Astrocyte (in vitro differentiated cells and primary cell): Measurements from ENCODE around the gene FAM168A. TPM values are rescaled to one million over a fixed set of nuclear protein-coding genes. Genes with fewer than 3 reads are reported as not detected.

Source experiments
- DNase-seq: peaks from one replicate; pipeline ENCODE4 v3.0.0-alpha.2; 2010; ENCODE audit warnings: low read depth
- FAIRE-seq: peaks from 2 replicates; lab custom pipeline; 2011; peaks lifted over from hg19 to GRCh38; lab: Jason Lieb, UNC
- H2AFZ ChIP-seq: 2 replicates; pipeline ENCODE4 v1.6.0; 2012; ENCODE audit warnings: low read depth, low read length, inconsistent platforms
- H3K27ac ChIP-seq: 2 replicates; pipeline ENCODE4 v1.5.1; 2011; ENCODE audit warnings: low read depth, low read length, inconsistent platforms
- H3K27me3 ChIP-seq: 2 replicates; pipeline ENCODE4 v1.6.0; 2011; ENCODE audit warnings: low read length, inconsistent platforms; ENCODE audit not compliant: insufficient read depth
- H3K36me3 ChIP-seq: 2 replicates; pipeline ENCODE4 v1.5.1; 2011; ENCODE audit warnings: low read length, inconsistent platforms; ENCODE audit not compliant: insufficient read depth
- H3K4me1 ChIP-seq: 2 replicates; pipeline ENCODE4 v1.5.1; 2011; ENCODE audit warnings: low read length, inconsistent platforms; ENCODE audit not compliant: insufficient read depth
- H3K4me2 ChIP-seq: 2 replicates; pipeline ENCODE4 v1.6.0; 2012; ENCODE audit warnings: low read length, inconsistent platforms
- H3K4me3 ChIP-seq: 2 replicates; pipeline ENCODE4 v1.5.1; 2011; ENCODE audit warnings: low read depth, mild to moderate bottlenecking, low read length, inconsistent platforms; ENCODE audit not compliant: insufficient read depth
- H3K79me2 ChIP-seq: 2 replicates; pipeline ENCODE4 v1.6.0; 2012; ENCODE audit warnings: mild to moderate bottlenecking, low read length, inconsistent platforms; ENCODE audit not compliant: insufficient read depth
- H3K9ac ChIP-seq: 2 replicates; pipeline ENCODE4 v1.6.0; 2012; ENCODE audit warnings: mild to moderate bottlenecking, low read length, inconsistent platforms
- H3K9me3 ChIP-seq: 2 replicates; pipeline ENCODE4 v1.5.1; 2012; ENCODE audit warnings: low read depth, mild to moderate bottlenecking, low read length, inconsistent platforms; ENCODE audit not compliant: insufficient read depth
- H4K20me1 ChIP-seq: 2 replicates; pipeline ENCODE4 v1.6.0; 2012; ENCODE audit warnings: low read length, inconsistent platforms; ENCODE audit not compliant: insufficient read depth
- H3K27ac Mint-ChIP-seq: one replicate; pipeline ENCODE4 v1.8.0; 2021; ENCODE audit warnings: mild to moderate bottlenecking, mixed read lengths; ENCODE audit not compliant: unreplicated experiment
- H3K27me3 Mint-ChIP-seq: one replicate; pipeline ENCODE4 v1.8.0; 2021; ENCODE audit warnings: low read depth, mixed read lengths; ENCODE audit not compliant: unreplicated experiment
- H3K36me3 Mint-ChIP-seq: one replicate; pipeline ENCODE4 v1.8.0; 2021; ENCODE audit warnings: low read depth, mixed read lengths; ENCODE audit not compliant: unreplicated experiment
- H3K4me1 Mint-ChIP-seq: one replicate; pipeline ENCODE4 v1.8.0; 2021; ENCODE audit warnings: low read depth, mixed read lengths; ENCODE audit not compliant: unreplicated experiment
- H3K4me3 Mint-ChIP-seq: one replicate; pipeline ENCODE4 v1.8.0; 2021; ENCODE audit warnings: mild to moderate bottlenecking, moderate library complexity, mixed read lengths; ENCODE audit not compliant: unreplicated experiment
- H3K9me3 Mint-ChIP-seq: one replicate; pipeline ENCODE4 v1.8.0; 2021; ENCODE audit warnings: mild to moderate bottlenecking, mixed read lengths; ENCODE audit not compliant: unreplicated experiment
- CTCF ChIP-seq: IDR thresholded peaks from 2 replicates; pipeline ENCODE4 v1.5.1; 2011; ENCODE audit warnings: low read depth, mild to moderate bottlenecking, inconsistent platforms, low read length, moderate library complexity; ENCODE audit not compliant: insufficient read depth
- EZH2 ChIP-seq: IDR thresholded peaks from 2 replicates; pipeline ENCODE4 v1.6.1; 2012; ENCODE audit warnings: mild to moderate bottlenecking, low read length, inconsistent platforms; ENCODE audit not compliant: insufficient read depth
- total RNA-seq: library from RNA; stranded (reverse); gene quantifications from 2 replicates; pipeline ENCODE4 v1.2.1, GENCODE V29; 2021

The FAM168A gene
- total RNA-seq, 1 donor from 2014 or later, result 44.8 TPM

DNA sequence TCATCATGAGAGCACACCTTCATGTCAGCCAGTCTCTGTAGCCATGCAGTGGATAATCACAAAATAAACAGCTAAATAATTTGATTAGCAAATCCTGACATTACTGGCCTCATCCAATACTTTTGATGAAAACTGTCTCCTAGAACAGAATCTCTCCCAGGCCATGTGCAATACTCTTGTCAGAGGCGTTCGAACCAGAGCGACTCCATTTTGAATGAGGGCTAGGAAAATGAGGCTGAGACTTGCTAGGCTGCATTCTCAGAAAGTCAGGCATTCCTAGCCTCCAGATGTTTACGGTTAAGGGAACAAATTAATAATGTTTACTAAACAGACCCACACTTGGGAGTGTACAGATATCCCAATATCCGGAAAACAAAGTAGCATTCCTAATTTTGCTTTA lies 69.9 kb downstream of the FAM168A start:
- peaks cover 3% of the 10 kb centered on the region for H3K4me1 ChIP-seq
- H3K27me3 Mint-ChIP-seq, result no peaks in the 10 kb centered on the region
- no peaks in the 10 kb centered on the region for H3K9me3 ChIP-seq
- peaks cover 34% of the 10 kb centered on the region for H3K4me1 Mint-ChIP-seq
- H3K27me3 ChIP-seq, result no peaks in the 10 kb centered on the region
- no peaks in the 10 kb centered on the region for H3K36me3 ChIP-seq
- no peak overlapping the region for H3K9ac ChIP-seq
- H3K36me3 Mint-ChIP-seq, result peaks cover 3% of the 10 kb centered on the region
- TF ChIP-seq CTCF, result no peak
- no peak for TF ChIP-seq EZH2
- no peak overlapping the region for H3K4me3 Mint-ChIP-seq
- H3K4me2 ChIP-seq, result no peak overlapping the region
- no peak overlapping the region for H3K27ac Mint-ChIP-seq
- H4K20me1 ChIP-seq, result peaks cover 70% of the 10 kb centered on the region
- no peak for FAIRE-seq
- H3K79me2 ChIP-seq, result peaks cover 11% of the 10 kb centered on the region
- H3K4me3 ChIP-seq, result no peak overlapping the region
- H3K27ac ChIP-seq, result no peak overlapping the region
- no peak for DNase-seq
- peaks cover 3% of the 10 kb centered on the region for H3K9me3 Mint-ChIP-seq
- no peak overlapping the region for H2AFZ ChIP-seq

DNA sequence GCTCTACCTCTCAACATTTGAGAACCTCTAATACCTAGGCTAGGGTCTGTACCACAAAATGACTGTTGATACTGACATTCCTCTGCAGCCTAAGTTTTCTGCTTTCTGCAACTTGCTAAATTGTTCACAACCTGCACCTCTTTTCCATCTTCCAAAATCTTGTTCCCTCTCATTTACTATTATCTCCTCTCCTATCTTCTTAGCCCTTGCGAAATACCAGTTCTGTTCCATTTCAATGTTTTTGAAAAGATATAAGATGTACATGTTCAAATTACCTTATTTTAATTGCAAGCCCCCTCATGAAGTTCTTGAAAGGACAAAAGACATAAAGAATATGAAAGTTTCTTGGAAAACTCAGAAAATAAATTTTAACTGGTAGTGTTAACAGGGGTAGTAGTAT lies 72.3 kb downstream of the FAM168A start:
- H3K36me3 Mint-ChIP-seq, result peaks cover 3% of the 10 kb centered on the region
- Histone ChIP-seq H3K4me3 (no peak overlapping the region), H3K4me2 (no peak overlapping the region), H3K79me2 (peaks cover 7% of the 10 kb centered on the region), H3K4me1 (peaks cover 12% of the 10 kb centered on the region), H2AFZ (no peak overlapping the region), H3K36me3 (no peaks in the 10 kb centered on the region), H4K20me1 (peaks cover 64% of the 10 kb centered on the region), H3K9me3 (no peaks in the 10 kb centered on the region), H3K27ac (no peak overlapping the region), H3K27me3 (no peaks in the 10 kb centered on the region), H3K9ac (no peak overlapping the region)
- peaks cover 3% of the 10 kb centered on the region for H3K9me3 Mint-ChIP-seq
- TF ChIP-seq CTCF, result no peak
- no peak for TF ChIP-seq EZH2
- no peaks in the 10 kb centered on the region for H3K27me3 Mint-ChIP-seq
- peaks cover 39% of the 10 kb centered on the region for H3K4me1 Mint-ChIP-seq
- no peak for DNase-seq
- no peak for FAIRE-seq
- no peak overlapping the region for H3K4me3 Mint-ChIP-seq
- H3K27ac Mint-ChIP-seq, result no peak overlapping the region

DNA sequence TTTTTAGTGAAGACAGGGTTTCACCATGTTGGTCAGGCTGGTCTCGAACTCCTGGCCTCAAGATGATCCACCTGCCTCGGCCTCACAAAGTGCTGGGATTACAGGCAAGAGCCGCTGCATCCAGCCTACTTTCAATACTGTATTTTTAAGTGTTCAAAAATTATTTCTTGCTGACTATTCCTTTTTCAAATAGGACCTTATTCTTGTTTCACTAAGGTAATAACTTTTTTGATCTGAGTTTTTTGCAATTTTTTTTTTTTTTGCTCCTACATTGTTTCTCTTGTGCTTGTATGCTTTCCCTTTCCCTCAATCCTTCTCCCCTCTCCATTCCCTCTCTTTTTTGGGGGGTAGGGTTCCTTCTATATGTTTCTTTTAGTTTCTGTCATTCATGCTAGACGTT lies 73.1 kb downstream of the FAM168A start:
- Mint-ChIP-seq H3K36me3 (peaks cover 3% of the 10 kb centered on the region), H3K9me3 (peaks cover 3% of the 10 kb centered on the region), H3K27me3 (no peaks in the 10 kb centered on the region), H3K4me3 (no peak overlapping the region), H3K4me1 (peaks cover 36% of the 10 kb centered on the region), H3K27ac (no peak overlapping the region)
- Histone ChIP-seq H3K9ac (no peak overlapping the region), H3K27ac (no peak overlapping the region), H3K36me3 (no peaks in the 10 kb centered on the region), H3K4me1 (peaks cover 12% of the 10 kb centered on the region), H3K79me2 (peaks cover 7% of the 10 kb centered on the region), H3K9me3 (no peaks in the 10 kb centered on the region), H2AFZ (no peak overlapping the region), H4K20me1 (peaks cover 60% of the 10 kb centered on the region), H3K27me3 (no peaks in the 10 kb centered on the region), H3K4me3 (no peak overlapping the region), H3K4me2 (no peak overlapping the region)
- FAIRE-seq (no peak), DNase-seq (no peak)
- TF ChIP-seq EZH2 (no peak), CTCF (no peak)
